Renal pelvis (tissue), 4 donors: ENCODE data around the gene SUSD4. TPM values are rescaled to one million over a fixed set of nuclear protein-coding genes. Genes with fewer than 3 reads are reported as not detected.

Experiments used
- DNase-seq: peaks from one replicate; pipeline ENCODE4 v3.0.0-alpha.2; 2013
- polyA plus RNA-seq, 3 donors: library from polyadenylated mRNA; unstranded; fragments of 120-200 nt; gene quantifications; one replicate each; pipeline ENCODE4 v1.2.1, GENCODE V29; 2013; ENCODE audit not compliant: insufficient read length in 3 of 3

Gene SUSD4
- polyA plus RNA-seq, 3 donors, result 16.7 to 20.5 (median 17.2) TPM

- DNase-seq, result no peak
Observed at GRCh38 chr1:223214261-223214807, 149.6 kb downstream of the SUSD4 start.

DNA sequence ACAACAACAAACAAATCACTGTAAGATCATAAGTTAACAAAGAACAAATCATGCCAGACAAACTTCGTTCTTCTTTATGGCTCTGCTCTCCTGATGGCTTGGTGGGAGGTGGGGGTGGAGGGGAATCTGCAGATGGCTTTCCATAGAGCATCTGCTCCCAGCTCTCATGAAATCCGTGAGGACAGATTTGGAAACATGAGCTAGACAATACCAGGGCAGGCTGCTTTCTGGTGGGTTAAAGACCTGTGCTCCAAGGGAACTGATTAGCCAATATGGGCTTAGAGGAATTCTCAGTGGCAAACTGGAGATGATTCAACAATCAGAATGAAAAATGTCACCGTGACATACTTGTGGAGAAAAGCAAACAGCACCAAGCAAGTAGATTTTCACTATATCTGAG, 151.5 kb downstream of the SUSD4 start:
- DNase-seq, result no peak

DNA sequence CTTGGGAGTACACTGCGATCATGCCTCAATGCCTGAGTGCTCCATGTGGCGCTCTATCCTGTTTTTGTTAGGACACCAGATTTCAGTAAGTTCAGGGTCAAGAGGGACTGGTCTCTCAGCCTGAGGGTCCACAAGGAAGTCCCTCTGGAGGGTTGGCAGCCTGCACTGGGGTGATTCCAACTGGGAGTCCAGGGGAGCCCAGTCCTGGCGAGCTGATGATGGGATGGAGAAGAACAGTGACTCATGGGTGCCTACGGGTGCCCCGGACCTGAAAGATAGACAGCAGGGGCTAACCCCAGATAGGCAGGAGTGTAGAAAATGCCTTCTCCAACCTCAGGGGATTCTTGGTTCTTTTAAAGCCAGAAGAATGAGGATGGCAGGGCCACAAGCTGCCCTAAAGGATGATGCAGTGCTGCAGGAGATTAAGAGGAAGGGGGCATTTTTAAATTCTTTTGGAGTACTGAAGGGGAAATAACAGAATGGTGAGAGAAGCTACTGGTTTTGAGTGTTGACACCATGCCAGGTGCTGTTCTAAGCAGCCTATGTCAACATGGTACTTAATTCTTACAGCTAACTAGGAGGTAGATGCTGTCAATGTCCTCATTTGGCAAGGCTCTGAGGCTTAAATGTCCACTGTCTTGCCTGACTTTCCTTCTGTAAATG, 152.5 kb downstream of the SUSD4 start:
- DNase-seq, result no peak

DNA sequence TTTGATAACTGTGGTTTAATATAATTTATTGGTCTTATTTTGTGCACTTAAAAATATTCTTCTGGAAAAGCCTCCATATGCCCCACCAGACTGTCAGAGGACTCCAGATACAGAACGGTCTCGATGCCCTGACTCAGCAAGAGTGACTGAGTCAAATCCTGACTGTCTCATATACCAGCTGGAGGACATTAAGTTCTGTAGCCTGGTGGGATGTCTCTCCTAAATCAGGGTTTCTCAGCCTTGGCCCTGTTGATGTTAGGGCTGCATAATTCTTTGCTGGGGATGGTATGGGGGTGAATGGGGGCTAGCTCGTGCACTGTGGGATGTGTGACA, 153.2 kb downstream of the SUSD4 start:
- DNase-seq, result no peak

DNA sequence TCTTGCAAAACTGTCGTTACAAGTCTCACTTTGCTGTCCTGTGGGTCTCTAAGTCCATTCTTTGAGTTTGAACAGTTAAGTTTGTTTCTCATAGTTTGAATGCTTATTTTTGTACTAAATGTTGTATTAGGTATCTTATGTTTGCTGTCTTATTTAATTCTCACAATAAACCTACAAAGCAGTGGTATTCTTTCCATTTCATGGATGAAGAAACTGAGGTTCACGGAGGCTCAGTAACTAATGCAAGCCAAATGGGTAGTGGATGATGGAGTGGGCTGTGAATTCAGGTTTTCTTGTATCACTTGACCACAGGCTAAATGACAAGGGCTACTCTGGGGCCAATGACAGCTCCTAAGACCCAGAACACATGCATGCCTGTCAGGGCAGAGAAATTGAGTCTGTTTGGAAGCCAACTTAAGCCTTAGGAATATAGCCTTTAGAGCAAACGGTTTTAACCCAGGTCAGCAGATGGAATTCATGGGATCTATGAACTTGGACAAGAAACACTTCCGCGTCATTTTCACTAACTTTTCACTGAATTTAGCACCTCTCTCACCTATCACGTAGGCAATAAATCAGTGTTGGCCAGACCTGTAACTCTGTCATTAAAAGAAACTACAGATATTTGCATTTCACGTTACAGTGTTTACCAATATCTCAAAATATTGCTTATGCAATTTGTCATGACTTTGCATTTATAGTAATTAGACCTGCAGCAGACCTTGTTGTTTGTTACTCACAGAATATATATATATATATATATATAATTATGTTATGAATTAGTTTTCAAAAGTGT, 153.8 kb downstream of the SUSD4 start:
- DNase-seq, result no peak

- DNase-seq, result no peak
Observed at GRCh38 chr1:223209293-223209898, 154.6 kb downstream of the SUSD4 start.

DNA sequence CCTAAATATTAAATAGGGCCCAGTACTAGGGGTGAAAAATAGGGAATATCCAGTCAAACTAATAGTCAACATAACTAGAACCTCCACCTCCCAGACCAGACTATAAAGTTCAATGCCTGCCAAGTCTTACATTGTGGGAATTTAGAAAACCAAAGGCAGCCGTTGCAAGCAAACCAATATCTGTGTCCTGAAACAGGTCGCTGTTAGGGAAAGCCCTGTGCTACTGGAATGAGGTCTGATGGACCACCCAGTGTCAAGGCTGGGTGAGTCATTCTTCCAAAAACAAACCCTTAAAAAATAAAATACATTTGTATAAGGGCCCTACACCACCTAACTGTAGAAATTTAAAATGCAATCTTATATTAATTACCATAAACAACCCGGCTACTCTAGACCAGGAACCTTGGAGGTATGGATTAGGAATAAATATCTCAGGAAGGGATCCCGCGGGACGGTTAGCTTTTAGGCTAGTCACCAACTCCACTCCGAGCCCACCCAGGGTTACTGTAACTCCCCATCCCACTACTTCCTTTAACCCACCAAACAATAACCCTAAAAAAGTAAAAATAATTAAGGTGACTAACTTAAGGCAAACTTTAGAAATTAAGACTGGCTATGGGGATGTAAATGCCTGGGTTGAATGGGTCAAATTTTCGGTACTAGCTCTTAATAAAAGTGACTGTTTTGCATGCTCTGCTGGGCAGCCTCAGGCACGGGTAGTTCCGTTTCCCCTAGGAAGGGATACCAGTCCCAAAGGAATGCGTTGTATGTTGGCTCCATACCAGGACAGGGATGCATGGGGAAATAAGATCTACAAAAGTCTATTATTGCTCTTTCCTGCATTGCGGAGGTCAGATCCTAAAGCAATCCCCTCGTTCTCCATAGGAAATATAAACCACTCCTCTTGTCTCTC, 155.6 kb downstream of the SUSD4 start:
- DNase-seq, result no peak

DNA sequence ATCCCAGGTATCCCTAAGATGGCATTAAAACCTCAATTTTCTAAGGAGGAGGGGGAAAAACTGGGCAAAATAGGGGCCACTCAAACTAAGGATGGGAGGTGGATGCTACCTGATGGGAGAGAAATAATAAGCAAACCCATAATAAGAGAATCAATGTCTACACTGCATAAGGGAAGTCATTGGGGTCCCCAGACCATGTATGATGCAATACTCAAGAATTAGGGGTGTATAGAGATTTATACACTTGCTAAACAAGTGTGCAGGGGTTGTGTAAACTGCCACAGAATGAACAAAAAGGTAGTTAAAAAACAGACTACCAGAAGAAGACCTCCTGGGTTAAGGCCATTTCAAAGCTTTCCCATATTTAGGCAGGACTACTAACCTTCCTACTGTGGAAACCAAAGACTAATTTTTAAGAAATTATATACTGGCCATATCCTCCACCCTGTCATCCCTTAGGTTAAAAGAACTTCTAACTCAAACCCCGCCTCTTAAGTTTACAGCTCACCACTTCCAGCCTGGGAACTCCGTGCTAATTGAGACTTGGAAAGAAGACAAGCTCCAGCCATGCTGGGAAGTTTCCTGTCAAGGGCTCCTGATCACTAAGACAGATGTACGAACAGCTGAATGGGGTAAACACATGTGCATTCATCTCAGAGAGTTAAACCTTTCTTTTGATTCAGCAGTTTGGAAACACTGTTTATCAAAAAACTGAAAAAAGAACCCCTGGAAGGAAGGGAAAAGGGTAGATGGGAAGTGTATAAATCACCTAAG, 156.5 kb downstream of the SUSD4 start:
- no peak for DNase-seq

GRCh38 chr1:223204424-223204823, 159.6 kb downstream of the SUSD4 start:
- no peak for DNase-seq

DNA sequence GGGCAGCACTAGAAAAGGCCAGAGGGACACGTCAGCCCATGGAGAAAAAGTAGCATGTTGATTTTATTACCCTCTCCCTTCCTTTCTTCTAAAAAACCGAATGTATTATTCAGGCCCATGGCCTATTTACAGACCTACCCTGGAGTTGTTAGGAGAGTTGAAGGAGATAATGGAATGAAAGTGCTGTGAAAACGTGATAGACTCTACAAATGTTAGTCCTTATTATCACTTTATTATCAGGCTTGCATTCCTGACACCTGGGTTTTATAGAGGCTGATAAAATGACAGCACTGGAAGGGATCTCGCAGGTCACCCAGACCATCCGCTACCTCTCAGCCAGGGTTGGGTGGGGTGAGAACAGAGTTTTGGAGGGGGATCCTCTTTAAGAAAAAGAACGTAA, 160.3 kb downstream of the SUSD4 start:
- no peak for DNase-seq

- DNase-seq, result no peak
Observed at GRCh38 chr1:223203034-223203408, 161.0 kb downstream of the SUSD4 start.

DNA sequence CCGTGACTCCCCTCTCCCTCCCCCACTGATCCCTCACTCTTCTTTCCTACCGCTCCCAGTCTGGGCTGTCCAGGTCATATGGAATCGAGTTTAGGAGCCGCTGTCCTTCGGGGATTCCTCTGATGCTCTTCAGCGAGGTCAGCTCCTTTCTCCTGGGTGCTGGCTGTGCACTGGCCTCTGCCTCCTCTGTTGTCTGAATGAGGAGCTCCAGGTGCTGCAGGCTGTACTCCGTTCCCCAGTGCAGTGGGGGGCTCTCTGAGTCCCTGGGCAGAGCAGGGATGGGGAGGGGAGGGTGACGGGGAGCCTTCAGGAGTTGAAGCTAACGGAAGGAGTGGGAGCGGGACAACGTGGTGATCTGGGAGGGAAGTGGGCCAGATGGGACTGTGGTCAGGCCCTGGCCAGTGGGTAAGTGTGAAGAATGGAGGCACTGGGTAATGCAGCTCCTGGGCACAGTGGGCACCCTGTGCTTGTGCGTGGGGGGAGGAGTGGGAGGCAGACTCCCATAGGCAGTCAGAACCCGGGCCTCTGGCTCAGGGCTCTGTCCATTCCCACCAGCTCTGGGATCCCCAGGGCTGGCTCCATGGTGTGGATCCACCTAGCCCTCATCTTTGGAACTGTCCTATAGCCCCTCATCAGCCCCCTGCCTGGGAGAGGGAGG, 161.5 kb downstream of the SUSD4 start:
- DNase-seq, result no peak

DNA sequence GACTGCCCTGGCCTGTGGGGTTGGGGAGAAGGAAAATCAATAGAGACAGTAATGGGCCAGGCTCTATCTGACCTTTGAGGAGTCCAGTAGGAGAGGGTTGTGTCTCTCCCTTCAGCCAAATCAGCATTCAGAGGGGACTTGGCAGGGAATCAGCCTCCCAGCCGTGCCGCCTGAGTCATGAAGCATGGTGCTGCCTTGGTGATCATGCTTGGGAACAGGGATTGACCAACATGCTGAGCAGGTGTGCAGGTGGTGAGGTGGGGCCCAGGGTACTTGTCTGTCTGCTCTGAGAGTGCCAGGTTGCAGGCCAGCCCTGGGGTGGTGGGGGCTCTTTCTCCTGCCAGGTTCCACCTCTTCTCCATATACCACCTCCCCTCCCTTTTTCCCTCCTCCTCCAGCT, 162.0 kb downstream of the SUSD4 start:
- DNase-seq, result no peak

DNA sequence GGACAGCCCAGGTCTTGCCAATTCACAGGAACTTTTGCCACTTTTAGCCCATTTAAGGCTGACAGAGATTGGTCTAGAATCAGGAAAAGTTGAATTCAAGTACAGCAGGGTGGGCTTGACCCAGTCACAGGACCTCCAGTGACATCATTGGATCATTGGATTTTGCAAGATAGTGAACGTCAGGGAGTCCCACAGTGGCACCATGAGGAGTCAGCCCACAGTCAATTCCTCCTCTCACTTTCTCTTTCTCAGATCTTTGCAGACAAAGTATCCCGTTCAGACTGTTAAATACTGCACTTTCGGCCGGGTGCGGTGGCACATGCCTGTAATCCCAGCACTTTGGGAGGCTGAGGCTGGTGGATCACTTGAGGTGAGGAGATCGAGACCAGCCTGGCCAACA, 163.1 kb downstream of the SUSD4 start:
- no peak for DNase-seq

- DNase-seq, result no peak
Observed at GRCh38 chr1:223199094-223199647, 164.8 kb downstream of the SUSD4 start.

GRCh38 chr1:223198628-223198965, 165.4 kb downstream of the SUSD4 start:
- DNase-seq, result no peak

GRCh38 chr1:223197923-223198627, 165.9 kb downstream of the SUSD4 start:
- no peak for DNase-seq

GRCh38 chr1:223189903-223190724, 173.9 kb downstream of the SUSD4 start:
- DNase-seq, result no peak

DNA sequence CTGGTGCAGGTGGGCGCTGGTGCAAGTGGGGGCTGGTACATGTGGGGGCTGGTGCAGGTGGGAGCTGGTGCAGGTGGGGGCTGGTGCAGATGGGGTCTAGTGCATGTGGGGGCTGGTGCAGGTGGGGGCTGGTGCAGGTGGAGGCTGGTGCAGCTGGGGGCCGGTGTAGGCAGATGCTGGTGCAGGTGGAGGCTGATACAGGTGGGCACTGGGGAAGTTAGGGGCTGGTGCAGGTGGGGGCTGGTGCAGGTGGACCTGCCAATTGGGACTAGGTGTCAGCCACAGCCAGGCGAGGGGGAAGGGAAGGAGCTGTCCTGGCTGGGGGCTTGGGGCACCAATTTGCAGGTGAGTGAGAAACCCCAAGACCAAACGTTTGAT, 174.5 kb downstream of the SUSD4 start:
- no peak for DNase-seq
